NCI-H2227 (cell line): ENCODE data around the gene ZFPM1.
"Not testable (repeated sequence)": the region's sequence is repeated elsewhere in the genome, so short reads cannot be mapped to it uniquely, and the experiment has no call there.

Experiments used
- DNase-seq: peaks from one replicate; lab custom pipeline; 2025; ENCODE audit not compliant: unreplicated experiment; lab: John Stamatoyannopoulos, UW

Gene ZFPM1

GRCh38 chr16:88464447-88465318, 11.6 kb downstream of the ZFPM1 start:
- DNase-seq = no peak

- DNase-seq = peak; percentile 29
Measured at GRCh38 chr16:88465387-88465983, 12.4 kb downstream of the ZFPM1 start.

GRCh38 chr16:88466175-88466862, 13.2 kb downstream of the ZFPM1 start:
- DNase-seq = no peak

- no peak for DNase-seq
Measured at GRCh38 chr16:88466949-88467348, 13.9 kb downstream of the ZFPM1 start.

- no peak for DNase-seq
Measured at GRCh38 chr16:88467541-88467944, 14.5 kb downstream of the ZFPM1 start.

GRCh38 chr16:88468275-88469129, 15.4 kb downstream of the ZFPM1 start:
- no peak for DNase-seq

GRCh38 chr16:88469615-88470395, 16.7 kb downstream of the ZFPM1 start:
- no peak for DNase-seq

GRCh38 chr16:88470396-88470680, 17.3 kb downstream of the ZFPM1 start:
- not testable (repeated sequence) for DNase-seq

GRCh38 chr16:88470696-88471095, 17.6 kb downstream of the ZFPM1 start:
- not testable (repeated sequence) for DNase-seq

GRCh38 chr16:88471115-88471514, 18.0 kb downstream of the ZFPM1 start:
- DNase-seq = no peak

- DNase-seq = no peak
Measured at GRCh38 chr16:88471575-88471974, 18.5 kb downstream of the ZFPM1 start.

GRCh38 chr16:88472069-88472468, 19.0 kb downstream of the ZFPM1 start:
- no peak for DNase-seq

- DNase-seq = no peak
Measured at GRCh38 chr16:88472637-88473205, 19.6 kb downstream of the ZFPM1 start.

GRCh38 chr16:88473666-88474534, 20.8 kb downstream of the ZFPM1 start:
- no peak for DNase-seq

- DNase-seq = no peak
Measured at GRCh38 chr16:88475037-88475436, 22.0 kb downstream of the ZFPM1 start.

GRCh38 chr16:88476203-88476602, 23.1 kb downstream of the ZFPM1 start:
- no peak for DNase-seq

- DNase-seq = no peak
Measured at GRCh38 chr16:88476817-88477397, 23.8 kb downstream of the ZFPM1 start.

- DNase-seq = no peak
Measured at GRCh38 chr16:88477631-88478519, 24.8 kb downstream of the ZFPM1 start.
